ENCODE data around the gene DOLPP1. TPM values are rescaled to one million over a fixed set of nuclear protein-coding genes. Genes with fewer than 3 reads are reported as not detected.

DOLPP1 gene
- total and polyA plus RNA-seq, 8 donors = 3.4 to 84.0 (median 12.8) TPM

GRCh38 chr9:129036241-129036922 lies 44.5 kb upstream of the DOLPP1 start, which contains the start of gene MIGA2:
Gene MIGA2, plus strand, starts transcription at chr9:129036626. Its CDS starts 3,969 bp downstream, at chr9:129040595.
- Histone ChIP-seq H3K27ac (peak within 1 kb of the TSS; percentile 79 to 89 (median 82)), H3K4me3 (peak within 1 kb of the TSS; percentile 69 to 99 (median 92)), H3K27me3 (no peaks in the 10 kb centered on the region), H3K4me1 (peaks cover 25 to 44% (median 37%) of the 10 kb centered on the region in 4 donors), H3K36me3 (peaks cover 10 to 15% (median 14%) of the 10 kb centered on the region in 4 donors), H3K9me3 (no peaks in the 10 kb centered on the region)
- peak; percentile 98 to 100 for DNase-seq
- TF ChIP-seq CTCF (IDR thresholded peaks at IDR 0.05) (peak in 1 of 7 experiments; percentile 9), POLR2A (IDR thresholded peaks at IDR 0.05) (peak in 2 of 4 donors; percentile 54 to 55), POLR2AphosphoS5 (IDR thresholded peaks at IDR 0.05) (peak; percentile 77 to 98 (median 96)), EP300 (IDR thresholded peaks at IDR 0.05) (no peak)
- 0% methylated on average over 46 to 49 of the region's 49 CpGs for WGBS, 5 donors
- intact Hi-C loops (cut with DNase I; ENCODE audit: low total_unique reads) = no loop called here

- WGBS, 5 donors = 7 to 9% (median 7%) methylated on average over 32 of the region's 32 CpGs
- Histone ChIP-seq H3K27me3 (no peaks in the 10 kb centered on the region), H3K4me3 (peak overlapping the region; percentile 69 to 99 (median 92)), H3K4me1 (peaks cover 25 to 44% (median 37%) of the 10 kb centered on the region in 4 donors), H3K9me3 (no peaks in the 10 kb centered on the region), H3K36me3 (peaks cover 17 to 22% (median 22%) of the 10 kb centered on the region in 4 donors), H3K27ac (peak overlapping the region; percentile 79 to 89 (median 82))
- TF ChIP-seq CTCF (IDR thresholded peaks at IDR 0.05) = no peak
- TF ChIP-seq POLR2AphosphoS5 (IDR thresholded peaks at IDR 0.05) = no peak
- no peak for TF ChIP-seq POLR2A (IDR thresholded peaks at IDR 0.05)
- no peak for TF ChIP-seq EP300 (IDR thresholded peaks at IDR 0.05)
- DNase-seq = no peak
- intact Hi-C loops (cut with DNase I; ENCODE audit: low total_unique reads) = no loop called here
Measured at GRCh38 chr9:129036923-129037766, 43.8 kb upstream of the DOLPP1 start.

- WGBS, 5 donors = 20 to 68% (median 30%) methylated on average over 4 to 6 of the region's 6 CpGs
- Histone ChIP-seq H3K4me1 (peaks cover 25 to 44% (median 37%) of the 10 kb centered on the region in 4 donors), H3K27me3 (no peaks in the 10 kb centered on the region), H3K9me3 (no peaks in the 10 kb centered on the region), H3K36me3 (peaks cover 23 to 28% (median 27%) of the 10 kb centered on the region in 4 donors), H3K4me3 (peak overlapping the region; percentile 69 to 99 (median 92)), H3K27ac (peak overlapping the region; percentile 18 to 89 (median 82))
- DNase-seq = no peak
- intact Hi-C loops (cut with DNase I; ENCODE audit: low total_unique reads) = no loop called here
- TF ChIP-seq EP300 (IDR thresholded peaks at IDR 0.05) (no peak), CTCF (IDR thresholded peaks at IDR 0.05) (no peak), POLR2A (IDR thresholded peaks at IDR 0.05) (no peak), POLR2AphosphoS5 (IDR thresholded peaks at IDR 0.05) (no peak)
Measured at GRCh38 chr9:129037767-129038098, 43.2 kb upstream of the DOLPP1 start.

- Histone ChIP-seq H3K27ac (peak overlapping the region; percentile 18 to 89 (median 82)), H3K4me1 (peaks cover 25 to 44% (median 37%) of the 10 kb centered on the region in 4 donors), H3K9me3 (no peaks in the 10 kb centered on the region), H3K36me3 (peaks cover 28 to 34% (median 33%) of the 10 kb centered on the region in 4 donors), H3K4me3 (peak overlapping the region; percentile 69 to 99 (median 92)), H3K27me3 (no peaks in the 10 kb centered on the region)
- 55 to 75% (median 61%) methylated on average over 7 to 8 of the region's 8 CpGs for WGBS, 5 donors
- DNase-seq = no peak
- TF ChIP-seq POLR2AphosphoS5 (IDR thresholded peaks at IDR 0.05) = no peak
- no peak for TF ChIP-seq EP300 (IDR thresholded peaks at IDR 0.05)
- no peak for TF ChIP-seq POLR2A (IDR thresholded peaks at IDR 0.05)
- TF ChIP-seq CTCF (IDR thresholded peaks at IDR 0.05) = no peak
- intact Hi-C loops (cut with DNase I; ENCODE audit: low total_unique reads) = no loop called here
Measured at GRCh38 chr9:129038109-129038852, 42.6 kb upstream of the DOLPP1 start.
